NB4 (cell line): ENCODE results near the gene BTBD2.

Source experiments
- DNase-seq: peaks from one replicate; pipeline ENCODE4 v3.0.0; 2010; ENCODE audit warnings: low read depth
- H3K4me3 ChIP-seq: one replicate; pipeline ENCODE4 v1.5.1; 2011; ENCODE audit warnings: mild to moderate bottlenecking, low read depth, low read length, moderate library complexity
- CTCF ChIP-seq: IDR thresholded peaks from one replicate; pipeline ENCODE4 v1.5.1; 2012; ENCODE audit warnings: low read depth, low read length
- MAX ChIP-seq: IDR thresholded peaks from 2 replicates; pipeline ENCODE4 v1.6.1; 2011; ENCODE audit warnings: low read depth, low read length
- MYC ChIP-seq: IDR thresholded peaks from 2 replicates; pipeline ENCODE4 v1.6.1; 2011; ENCODE audit warnings: low read depth, low read length
- POLR2A ChIP-seq: IDR thresholded peaks from 2 replicates; pipeline ENCODE4 v1.6.1; 2011; ENCODE audit warnings: mild to moderate bottlenecking; ENCODE audit not compliant: insufficient read length; ENCODE audit errors: extremely low read depth

BTBD2 gene

GRCh38 chr19:2040647-2041432, 25.3 kb upstream of the BTBD2 start:
- no peak overlapping the region for H3K4me3 ChIP-seq
- no peak for DNase-seq
- no peak for TF ChIP-seq POLR2A
- TF ChIP-seq MYC: no peak
- no peak for TF ChIP-seq MAX
- no peak for TF ChIP-seq CTCF

GRCh38 chr19:2039959-2040646, 24.6 kb upstream of the BTBD2 start:
- H3K4me3 ChIP-seq: no peak overlapping the region
- DNase-seq: no peak
- TF ChIP-seq MYC (no peak), CTCF (no peak), MAX (no peak), POLR2A (no peak)

GRCh38 chr19:2039089-2039958, 23.8 kb upstream of the BTBD2 start:
- no peak overlapping the region for H3K4me3 ChIP-seq
- no peak for DNase-seq
- no peak for TF ChIP-seq POLR2A
- no peak for TF ChIP-seq MAX
- no peak for TF ChIP-seq MYC
- TF ChIP-seq CTCF: no peak

GRCh38 chr19:2038284-2039088, 23.0 kb upstream of the BTBD2 start:
- no peak for DNase-seq
- no peak for TF ChIP-seq CTCF
- TF ChIP-seq POLR2A: no peak
- TF ChIP-seq MYC: no peak
- no peak for TF ChIP-seq MAX
- H3K4me3 ChIP-seq: no peak overlapping the region
